GM08714 (cell line): ENCODE results near the gene OPN1SW.
A peak's percentile ranks its signal among the peaks of the same experiment; 100 is the strongest.

ENCODE experiments used
- H3K4me3 ChIP-seq: fragments of 200-500 bp; sonication (Bioruptor generic); 2 replicates; pipeline ENCODE4 v1.5.1; 2014; ENCODE audit warnings: mild to moderate bottlenecking, low read length, inconsistent platforms
- ZNF274 ChIP-seq: IDR thresholded peaks from 2 replicates; pipeline ENCODE4 v1.6.1; 2012; ENCODE audit warnings: mild to moderate bottlenecking, low read depth, low read length

The OPN1SW gene

DNA sequence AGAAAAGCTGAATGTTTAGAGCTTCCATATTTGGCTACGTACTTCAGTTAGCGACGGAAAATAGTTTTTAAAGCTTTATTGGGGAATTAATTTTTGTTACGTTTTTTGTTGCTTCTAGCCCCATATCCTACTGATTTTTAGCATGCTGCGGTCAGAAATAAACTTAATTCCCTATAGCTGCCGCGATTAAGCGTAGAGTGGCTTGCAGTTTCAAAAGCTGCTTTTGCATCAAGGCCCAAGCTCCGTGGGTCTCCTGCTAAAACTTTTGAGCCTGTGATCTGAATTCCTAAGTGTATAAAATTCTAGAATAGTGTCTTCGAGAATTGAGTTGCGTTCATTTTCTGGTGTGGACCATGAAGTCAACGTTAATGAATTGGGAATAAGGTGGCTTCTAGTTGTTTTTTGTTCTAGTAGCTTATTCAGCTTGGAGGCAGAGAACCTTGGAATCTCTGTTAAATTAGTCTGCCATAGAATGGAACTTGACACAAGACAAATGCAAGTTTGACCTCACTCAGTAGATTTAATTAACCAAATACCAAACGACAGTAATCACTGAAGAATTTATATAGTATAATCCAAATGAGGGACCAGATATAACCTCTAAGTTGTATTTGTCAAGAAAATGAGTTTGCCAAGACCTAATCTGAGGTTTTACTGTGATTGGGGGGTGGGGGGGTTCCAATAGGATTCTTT lies 35.5 kb downstream of the OPN1SW start:
- peak overlapping the region; percentile 87 for H3K4me3 ChIP-seq
- TF ChIP-seq ZNF274, result no peak

- no peak for TF ChIP-seq ZNF274
These were observed 36.3 kb downstream of the OPN1SW start, which contains the start of gene CALU for GRCh38 chr7:128739048-128739962. TSS of gene CALU (plus strand) at chr7:128739359. CDS start at chr7:128748584, 9,225 bp downstream.

DNA sequence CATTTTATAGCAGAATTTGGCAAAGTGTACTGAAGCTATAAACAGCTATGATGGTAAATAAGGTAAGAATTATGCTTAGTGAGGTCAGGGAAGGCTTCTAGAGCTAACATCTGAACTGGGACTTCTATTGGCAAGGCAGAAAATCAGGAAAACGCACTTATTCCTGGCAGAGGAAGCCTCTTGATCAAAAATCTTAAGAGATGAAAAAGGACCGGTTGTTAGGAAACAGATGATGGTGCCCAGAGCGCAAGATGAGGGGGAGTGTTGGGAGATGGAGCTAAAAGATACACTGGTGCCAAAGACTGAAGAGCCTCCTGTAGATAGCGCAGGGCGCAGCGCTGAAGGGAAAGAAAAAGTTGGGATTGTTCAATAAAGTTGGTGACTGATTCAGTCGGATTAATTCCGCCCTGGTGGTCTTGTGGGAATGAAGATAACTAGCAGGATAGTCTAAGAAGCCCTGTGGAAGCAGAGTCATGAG lies 37.0 kb downstream of the OPN1SW start:
- no peak for TF ChIP-seq ZNF274
- peak overlapping the region; percentile 87 for H3K4me3 ChIP-seq

More at GRCh38 chr7:128739048-128739962, 36.3 kb downstream of the OPN1SW start, which contains the start of gene CALU:
- peak within 1 kb of the TSS; percentile 87 for H3K4me3 ChIP-seq

DNA sequence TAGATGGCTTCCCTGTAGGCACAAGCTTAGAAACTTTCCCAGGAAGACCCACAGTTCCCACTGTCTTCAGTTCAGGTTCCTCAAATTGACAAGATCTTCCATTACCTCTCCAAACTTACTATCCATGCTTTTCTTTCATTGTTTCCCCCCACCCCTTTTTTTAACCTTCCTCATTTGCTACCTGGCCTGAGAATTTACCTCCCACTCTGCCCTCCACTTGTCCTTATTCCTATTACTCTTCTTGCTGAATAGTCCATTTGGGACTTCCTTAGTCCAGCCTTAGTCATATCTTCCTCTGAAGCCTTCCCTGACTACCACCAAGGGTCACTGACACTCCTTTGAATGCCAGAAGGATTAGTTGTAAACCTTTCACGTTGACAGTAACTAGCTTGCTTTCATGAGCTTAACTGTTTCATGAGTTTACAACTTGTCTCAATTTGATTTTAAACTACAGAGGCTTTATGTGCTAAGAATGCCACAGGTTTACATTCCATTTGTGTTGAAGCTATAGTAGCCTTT lies 37.7 kb downstream of the OPN1SW start:
- H3K4me3 ChIP-seq, result no peak overlapping the region
- no peak for TF ChIP-seq ZNF274

GRCh38 chr7:128737441-128737840 lies 38.2 kb downstream of the OPN1SW start:
- no peak overlapping the region for H3K4me3 ChIP-seq
- no peak for TF ChIP-seq ZNF274

- TF ChIP-seq ZNF274, result no peak
- no peak overlapping the region for H3K4me3 ChIP-seq
These were observed 40.2 kb downstream of the OPN1SW start for GRCh38 chr7:128735436-128735835.

DNA sequence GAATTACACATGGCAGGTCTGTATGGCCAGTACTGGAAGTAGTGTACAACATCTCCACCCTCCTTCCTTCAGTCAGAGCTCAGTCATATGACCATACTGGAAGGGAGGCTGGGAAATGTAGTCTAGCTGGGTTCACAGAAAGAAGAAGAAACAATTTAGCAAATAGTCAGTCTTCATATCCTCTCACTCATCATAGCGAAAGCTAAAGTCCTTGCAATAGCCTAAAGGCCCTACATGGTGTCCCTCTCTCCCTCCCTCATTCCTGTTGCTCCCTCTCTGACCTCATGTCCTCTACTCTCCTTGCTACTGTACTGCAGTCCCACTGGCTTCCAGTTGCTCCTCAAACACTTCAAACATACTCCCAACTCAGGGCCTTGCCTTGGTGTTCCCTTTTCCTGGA lies 40.7 kb downstream of the OPN1SW start:
- H3K4me3 ChIP-seq, result no peak overlapping the region

GRCh38 chr7:128733278-128733645 lies 42.3 kb downstream of the OPN1SW start:
- no peak overlapping the region for H3K4me3 ChIP-seq
- TF ChIP-seq ZNF274, result no peak

More for the DNA sequence above, 40.7 kb downstream of the OPN1SW start:
- TF ChIP-seq ZNF274, result no peak

GRCh38 chr7:128732521-128733277 lies 42.9 kb downstream of the OPN1SW start:
- no peak for TF ChIP-seq ZNF274
- no peak overlapping the region for H3K4me3 ChIP-seq

DNA sequence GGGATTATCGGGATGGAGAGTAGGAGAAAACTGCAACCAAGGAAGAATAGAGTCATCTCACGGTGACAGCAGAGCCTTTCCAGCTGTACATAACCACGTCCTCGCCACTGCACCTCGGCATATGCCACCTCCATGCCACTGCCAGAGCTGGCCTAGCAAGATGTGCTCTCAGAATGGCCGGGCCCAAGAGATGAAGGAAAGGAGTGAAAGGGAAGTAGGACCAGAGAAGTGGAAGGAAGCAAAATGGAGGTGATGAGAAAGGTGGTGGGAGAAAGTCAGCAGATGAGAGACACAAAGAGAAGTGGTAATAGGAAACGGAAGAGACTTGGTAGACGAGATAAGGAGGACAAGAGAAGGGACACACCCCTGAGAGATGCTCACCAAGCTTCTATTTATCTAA lies 44.4 kb downstream of the OPN1SW start:
- H3K4me3 ChIP-seq, result no peak overlapping the region
- no peak for TF ChIP-seq ZNF274

- TF ChIP-seq ZNF274, result no peak
- H3K4me3 ChIP-seq, result no peak overlapping the region
These were observed 46.1 kb downstream of the OPN1SW start for GRCh38 chr7:128729494-128729893.

DNA sequence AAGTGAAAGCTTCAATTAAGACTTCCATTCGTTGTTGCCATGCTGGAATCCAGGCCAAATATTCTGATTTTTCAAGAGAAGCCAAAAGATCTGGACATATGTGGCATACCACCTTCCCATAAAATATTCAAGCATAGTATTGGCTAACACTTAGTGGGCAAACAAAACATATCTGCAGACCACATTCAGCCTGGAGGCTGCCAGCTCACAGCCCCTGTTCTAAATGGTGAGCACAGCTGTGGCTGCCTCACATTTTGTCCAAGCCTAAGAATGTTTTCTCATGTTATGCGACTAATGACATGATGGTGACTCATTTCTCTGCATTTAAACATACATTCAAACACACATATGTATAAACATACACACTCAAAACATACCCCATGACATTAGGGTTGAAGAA lies 47.0 kb downstream of the OPN1SW start:
- no peak for TF ChIP-seq ZNF274
- H3K4me3 ChIP-seq, result no peak overlapping the region

- no peak overlapping the region for H3K4me3 ChIP-seq
- no peak for TF ChIP-seq ZNF274
These were observed 48.4 kb downstream of the OPN1SW start for GRCh38 chr7:128727239-128727638.

DNA sequence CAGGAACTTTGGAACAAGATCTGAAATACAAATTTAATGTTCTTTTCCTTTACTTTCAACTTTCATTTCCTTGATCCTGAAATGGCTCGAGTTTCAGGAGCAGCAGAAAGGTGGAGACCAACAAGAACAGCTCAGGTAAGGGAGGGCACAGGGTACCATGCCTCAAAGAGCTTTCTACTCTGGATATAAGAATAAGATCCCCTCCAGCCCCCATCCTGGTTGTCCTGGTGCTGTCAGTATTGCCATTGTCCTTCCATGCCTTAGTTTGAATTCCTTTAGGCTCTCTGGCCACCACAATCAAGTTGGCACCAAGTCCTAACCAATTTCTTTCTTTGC lies 48.9 kb downstream of the OPN1SW start:
- no peak for TF ChIP-seq ZNF274
- no peak overlapping the region for H3K4me3 ChIP-seq
